ENCODE data around the gene FARSA.
A peak's percentile ranks its signal among the peaks of the same experiment; 100 is the strongest.

The FARSA gene

DNA sequence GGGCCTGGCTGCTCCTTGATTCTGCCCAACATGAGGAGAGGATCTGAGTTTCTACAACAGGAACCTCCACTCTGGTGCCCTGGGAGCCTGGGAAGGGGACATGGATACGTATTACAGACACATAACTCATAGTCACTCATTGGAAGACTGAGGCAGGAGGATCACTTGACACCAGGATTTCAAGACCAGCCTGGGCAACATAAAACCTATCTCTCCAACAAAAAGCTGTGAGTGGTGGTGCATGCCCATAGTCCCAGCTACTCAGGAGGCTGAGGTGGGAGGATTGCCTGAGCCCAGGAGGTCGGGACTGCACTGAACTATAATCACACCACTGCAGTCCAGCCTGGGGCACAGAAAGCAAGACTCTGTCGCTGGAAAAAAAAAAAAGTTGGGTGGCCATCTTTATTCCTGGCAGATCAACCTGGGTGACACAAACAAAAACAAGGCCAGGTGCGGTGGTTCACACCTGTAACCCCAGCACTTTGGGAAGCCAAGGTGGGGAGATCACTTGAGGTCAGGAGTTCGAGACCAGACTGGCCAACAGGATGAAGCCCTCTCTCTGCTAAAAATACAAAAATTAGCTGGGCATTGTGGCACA is 45.4 kb downstream of the FARSA start:
- ATAC-seq: no peak

DNA sequence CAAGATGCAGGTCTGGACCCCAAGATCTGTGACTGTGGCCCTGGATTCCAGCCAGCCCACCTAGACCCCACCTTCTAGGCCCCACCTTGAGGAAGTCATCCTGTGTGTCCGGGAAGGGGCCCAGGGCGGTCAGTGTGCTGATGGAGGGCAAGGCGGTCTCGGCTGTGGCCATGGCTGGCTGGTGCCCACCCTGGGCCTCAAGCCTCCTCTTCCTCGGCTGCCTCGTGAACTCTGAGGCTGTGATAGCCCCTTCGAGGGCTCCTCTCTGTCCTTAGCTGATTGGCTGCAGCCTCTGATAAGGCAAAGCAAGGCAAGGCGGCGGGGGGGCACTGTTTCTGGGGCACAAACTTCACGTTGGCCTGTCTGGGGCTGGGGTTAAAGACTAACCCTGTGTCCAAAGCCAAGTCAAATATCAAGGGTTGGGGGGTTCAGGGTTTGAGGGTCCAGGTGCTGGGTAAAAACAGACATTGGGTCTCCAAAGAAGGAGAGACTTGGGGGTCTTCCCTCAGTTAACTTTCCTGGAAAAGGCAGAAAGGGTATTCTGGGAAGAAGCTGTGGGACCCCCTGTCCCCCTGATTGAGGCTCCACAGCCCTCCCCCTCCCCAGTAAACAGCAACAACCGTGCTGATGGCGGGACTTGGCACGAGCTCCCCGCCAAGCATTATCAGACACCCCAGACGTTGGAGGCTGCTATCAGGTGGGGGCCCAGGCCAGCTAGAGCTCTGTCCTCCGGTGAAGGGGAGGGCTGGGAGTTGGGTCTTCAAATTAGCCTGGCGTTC is 46.4 kb downstream of the FARSA start, which contains the start of gene KLF1:
Gene KLF1 (minus strand): TSS at position 233 of the 779 bp plus-strand sequence. CDS start 61 bp downstream, at position 172.
- ATAC-seq: no peak

- ATAC-seq: no peak
Measured at GRCh38 chr19:12886651-12886968, 46.9 kb downstream of the FARSA start.

- ATAC-seq: no peak
Measured at GRCh38 chr19:12885749-12886650, 47.5 kb downstream of the FARSA start.

DNA sequence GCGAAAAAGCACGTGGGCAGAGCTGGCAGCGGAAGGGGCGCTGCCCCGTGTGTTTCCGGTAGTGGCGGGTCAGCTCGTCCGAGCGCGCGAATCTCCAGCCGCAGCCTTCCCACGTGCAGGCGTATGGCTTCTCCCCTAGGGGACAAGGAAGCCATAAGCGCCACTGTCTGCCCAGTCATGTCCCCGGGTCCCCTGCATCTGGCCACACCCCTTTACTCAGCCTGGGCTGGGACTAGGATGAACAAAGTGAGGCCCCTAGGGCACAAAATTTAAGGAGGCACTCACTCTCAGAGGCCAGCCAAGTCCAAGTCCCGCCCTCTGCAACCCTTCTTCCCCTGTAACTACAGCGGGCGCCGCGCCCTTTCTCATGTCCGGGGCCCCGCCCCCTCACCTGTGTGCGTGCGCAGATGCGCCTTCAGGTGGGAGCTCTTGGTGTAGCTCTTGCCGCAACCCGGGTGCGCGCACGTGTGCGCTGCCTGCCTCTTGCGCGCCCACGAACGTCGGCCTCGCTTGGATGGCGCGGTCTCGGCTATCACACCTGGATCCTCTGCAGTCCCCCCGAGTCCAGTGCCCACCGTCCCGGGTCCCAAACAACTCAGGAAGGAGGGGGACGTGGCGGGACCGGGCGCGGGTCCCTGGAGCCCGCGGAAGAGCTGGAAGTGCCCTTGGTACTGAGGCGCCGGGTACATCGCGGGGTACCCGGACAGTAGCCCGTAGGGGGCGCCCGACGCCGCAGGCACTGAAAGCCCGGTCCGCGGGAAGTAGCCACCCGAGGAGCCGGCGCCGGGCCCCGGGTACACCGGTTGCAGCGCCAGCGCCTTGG is 48.4 kb downstream of the FARSA start:
- ATAC-seq: peak; percentile 73 to 75

- no peak for ATAC-seq
Measured at GRCh38 chr19:12884627-12884925, 48.9 kb downstream of the FARSA start.

DNA sequence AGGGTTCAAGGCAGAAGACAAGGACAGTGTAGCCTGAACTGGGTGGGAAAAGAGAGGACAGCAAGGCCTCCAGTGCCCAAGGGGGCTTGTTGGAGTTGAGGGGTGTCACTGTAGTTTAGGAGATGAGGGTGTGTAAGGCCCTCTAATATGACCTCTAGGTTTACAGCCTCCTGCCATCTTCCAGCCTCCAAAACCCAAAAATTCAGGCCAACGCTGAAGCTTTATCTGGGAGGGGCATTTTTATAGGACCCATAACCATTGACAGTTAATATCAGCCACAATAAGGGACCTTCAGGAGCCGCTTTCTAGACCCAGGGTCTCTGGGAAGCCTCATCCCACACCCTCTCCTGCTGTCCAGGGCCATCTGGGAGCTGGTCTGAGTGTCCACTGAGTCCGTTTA is 49.3 kb downstream of the FARSA start:
- no peak for ATAC-seq

GRCh38 chr19:12882589-12882988 is 50.9 kb downstream of the FARSA start:
- no peak for ATAC-seq

- peak; percentile 74 to 75 for ATAC-seq
Measured at GRCh38 chr19:12881172-12881808, 52.2 kb downstream of the FARSA start, which contains the start of gene DNASE2. DNASE2 (minus strand) TSS chr19:12881449; CDS start chr19:12881375, 74 bp downstream.

DNA sequence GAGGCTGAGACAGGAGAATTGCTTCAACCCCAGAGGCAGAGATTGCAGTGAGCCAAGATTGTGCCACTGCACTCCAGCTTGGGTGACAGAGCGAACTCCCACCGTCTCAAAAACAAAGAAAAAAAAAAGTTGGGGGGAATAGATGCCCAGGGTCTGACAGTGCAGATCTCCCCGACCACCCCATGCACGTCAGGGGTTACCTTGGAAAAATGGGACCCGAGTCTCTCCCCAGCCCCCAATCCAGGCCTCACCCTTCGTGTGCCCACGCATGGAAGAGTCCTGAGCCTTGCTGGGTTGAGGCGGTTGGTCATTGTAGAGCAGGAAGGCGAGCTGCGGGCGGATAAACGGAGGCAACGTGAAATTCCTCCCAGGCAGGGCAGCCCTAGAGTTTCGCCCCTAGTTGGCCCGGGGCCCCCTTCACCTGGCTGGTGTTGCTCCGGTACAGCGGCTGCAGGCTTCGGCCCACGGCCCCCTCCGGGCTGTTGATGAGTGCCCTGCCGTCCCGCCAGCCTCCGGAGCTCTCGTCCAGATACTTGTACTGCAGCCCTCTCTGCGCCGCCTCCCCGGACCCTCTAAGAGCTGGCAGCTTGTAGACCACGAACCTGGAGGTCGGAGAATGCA is 52.9 kb downstream of the FARSA start:
- ATAC-seq: peak in 1 of 2 donors; percentile 1

DNA sequence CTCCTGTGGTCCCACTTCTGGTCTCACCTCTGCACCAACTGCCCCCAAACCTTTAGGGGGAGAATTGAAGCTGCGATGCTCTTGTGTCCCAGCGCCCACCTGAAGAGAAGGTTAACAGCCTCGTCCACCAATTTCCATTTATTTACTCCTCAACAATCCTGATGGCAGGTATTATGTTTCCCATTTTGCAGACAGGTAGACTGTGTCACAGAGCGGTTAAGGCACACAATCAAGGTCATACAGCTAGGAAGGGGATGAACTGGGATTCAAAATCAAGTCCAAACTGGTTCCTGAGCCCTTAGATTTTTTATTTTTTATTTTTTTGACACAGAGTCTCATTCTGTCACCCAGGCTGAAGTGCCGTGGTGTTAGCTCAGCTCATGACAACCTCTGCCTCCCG is 58.4 kb downstream of the FARSA start:
- ATAC-seq: no peak

- ATAC-seq: no peak
Measured at GRCh38 chr19:12873891-12874745, 59.4 kb downstream of the FARSA start.

DNA sequence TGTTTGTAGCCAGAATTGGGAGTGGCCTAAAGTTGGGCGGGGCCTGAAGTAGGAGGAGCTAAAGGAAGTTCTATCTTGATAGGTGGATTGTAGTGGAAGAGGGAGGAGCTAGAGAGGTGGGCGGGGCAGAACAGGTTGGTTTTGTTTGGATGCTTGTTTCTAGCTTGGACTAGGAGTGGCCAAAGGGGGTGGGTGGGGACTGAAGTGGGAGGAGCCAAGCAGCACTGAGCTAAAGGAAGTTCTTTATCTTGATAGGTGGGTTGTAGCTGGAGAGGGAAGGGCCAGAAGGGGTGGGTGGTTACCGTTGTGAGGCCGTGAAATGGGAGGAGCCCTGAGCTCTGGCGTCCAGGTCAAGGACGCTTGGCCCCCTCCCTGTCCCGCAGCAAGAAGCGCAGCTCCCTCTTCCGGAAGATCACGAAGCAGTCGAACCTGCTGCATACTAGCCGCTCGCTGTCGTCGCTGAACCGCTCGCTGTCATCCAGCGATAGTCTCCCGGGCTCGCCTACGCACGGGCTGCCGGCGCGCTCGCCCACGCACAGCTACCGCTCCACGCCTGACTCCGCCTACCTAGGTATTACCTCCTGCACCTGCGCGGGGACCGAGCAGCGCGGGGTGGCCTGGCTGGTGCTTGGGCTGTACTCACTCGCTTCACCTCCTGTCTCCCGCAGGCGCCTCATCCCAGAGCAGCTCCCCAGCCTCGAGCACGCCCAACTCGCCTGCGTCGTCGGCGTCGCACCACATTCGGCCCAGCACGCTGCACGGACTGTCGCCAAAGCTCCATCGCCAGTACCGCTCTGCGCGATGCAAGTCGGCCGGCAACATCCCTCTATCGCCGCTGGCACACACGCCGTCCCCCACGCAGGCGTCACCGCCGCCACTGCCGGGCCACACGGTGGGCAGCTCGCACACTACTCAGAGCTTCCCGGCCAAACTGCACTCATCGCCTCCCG is 60.3 kb downstream of the FARSA start:
- peak; percentile 40 to 49 for ATAC-seq
